ENCODE results near the gene RASA3.
"Not testable (repeated sequence)": the region's sequence is repeated elsewhere in the genome, so short reads cannot be mapped to it uniquely, and the experiment has no call there.

Gene RASA3

DNA sequence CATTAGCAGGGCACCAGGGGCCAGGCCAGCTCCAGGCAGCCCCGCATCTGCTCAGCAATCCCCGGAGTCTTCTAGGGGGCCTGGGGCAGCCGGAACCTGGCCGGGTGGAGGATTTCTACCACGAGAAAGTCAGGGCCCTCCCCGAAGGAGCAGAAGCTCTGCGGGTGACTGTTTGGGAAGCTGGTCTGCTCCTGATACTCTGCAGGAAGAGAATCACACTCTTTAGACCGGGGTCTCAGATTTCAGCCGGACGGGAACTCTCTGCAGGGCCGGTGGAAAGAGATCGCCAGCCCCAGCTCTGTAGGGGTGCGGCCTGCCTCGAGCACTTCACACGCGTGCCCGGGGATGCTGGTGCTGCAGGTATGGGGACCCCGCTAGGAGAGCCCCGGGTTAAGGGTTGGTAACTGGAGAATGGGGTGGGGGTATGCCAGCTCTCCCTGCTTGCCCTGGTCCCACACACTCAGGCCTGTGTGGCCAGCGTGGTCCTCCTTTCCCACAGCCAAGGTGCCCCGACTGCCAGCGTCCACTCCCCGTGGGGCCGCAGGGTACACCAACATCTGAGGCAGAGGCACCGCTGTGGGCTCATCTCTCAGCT is 20.1 kb downstream of the RASA3 start:
- DNase-seq (ENCODE audit: low spot score) = no peak

DNA sequence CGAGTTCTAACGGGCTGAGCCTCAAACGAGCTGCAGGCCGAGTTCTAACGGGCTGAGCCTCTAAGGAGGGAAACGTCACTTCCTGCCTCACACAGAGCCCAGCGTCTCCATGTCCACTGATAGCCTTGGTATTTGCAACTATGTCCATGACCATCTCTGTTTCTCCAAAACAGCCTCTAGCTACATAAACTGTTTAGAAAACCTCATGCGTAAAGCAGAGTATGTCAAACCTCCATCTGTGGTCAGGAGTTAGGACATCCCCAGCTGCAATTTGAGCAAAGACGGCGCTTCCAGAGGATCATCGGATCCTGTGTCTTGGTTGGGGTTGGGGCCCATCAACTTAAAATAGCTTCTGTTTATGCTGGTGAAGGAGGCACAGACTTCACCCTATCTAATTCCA is 20.8 kb downstream of the RASA3 start:
- DNase-seq (ENCODE audit: low spot score) = no peak

DNA sequence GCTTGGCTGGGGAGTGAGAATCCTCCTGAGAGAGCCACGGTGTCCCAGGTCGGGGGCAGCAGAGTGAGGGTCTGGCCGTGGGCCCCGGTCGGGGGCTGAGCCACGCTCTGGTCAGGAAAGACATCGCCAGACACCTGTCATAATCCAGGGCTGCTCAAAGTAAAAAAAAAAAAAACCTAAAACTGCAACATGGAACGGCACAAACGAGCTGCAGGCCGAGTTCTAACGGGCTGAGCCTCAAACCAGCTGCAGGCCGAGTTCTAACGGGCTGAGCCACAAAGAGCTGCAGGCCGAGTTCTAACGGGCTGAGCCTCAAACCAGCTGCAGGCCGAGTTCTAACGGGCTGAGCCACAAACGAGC is 21.6 kb downstream of the RASA3 start:
- DNase-seq (ENCODE audit: low spot score) = not testable (repeated sequence)

DNA sequence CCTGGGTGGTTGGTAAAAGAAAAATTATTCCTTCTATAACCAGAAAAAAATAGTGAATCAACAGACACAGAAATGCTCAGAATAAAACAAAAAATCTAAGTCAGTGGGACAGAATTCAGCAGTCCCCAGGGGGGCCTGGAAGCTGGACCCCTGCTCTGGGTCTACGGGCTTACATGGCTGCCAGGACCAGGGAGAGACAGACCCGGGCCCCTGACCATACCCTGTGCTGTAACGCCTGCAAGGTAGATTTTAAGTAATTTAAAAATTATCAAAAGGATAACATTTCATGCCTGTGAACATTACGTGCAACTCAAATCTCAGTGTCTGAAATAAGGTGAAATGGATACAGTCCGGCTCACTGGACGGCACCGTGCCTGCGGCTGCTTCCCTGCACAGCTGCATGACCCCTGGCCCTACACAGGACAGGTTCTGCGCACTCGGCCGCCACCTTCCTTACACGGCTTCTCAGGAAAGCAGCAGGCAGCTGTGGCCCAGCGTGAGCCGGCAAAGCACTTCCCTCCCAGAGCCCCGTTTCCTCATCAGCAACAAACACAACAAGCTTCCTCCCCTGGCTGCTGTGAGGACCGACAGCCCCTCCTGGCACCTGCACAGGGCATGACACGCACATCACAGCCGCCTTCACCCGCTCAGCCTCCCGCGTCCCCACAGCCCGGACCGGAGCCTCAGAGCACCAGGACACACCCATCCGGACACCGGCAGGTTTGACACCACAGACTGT is 22.2 kb downstream of the RASA3 start:
- DNase-seq (ENCODE audit: low spot score) = peak; percentile 68

DNA sequence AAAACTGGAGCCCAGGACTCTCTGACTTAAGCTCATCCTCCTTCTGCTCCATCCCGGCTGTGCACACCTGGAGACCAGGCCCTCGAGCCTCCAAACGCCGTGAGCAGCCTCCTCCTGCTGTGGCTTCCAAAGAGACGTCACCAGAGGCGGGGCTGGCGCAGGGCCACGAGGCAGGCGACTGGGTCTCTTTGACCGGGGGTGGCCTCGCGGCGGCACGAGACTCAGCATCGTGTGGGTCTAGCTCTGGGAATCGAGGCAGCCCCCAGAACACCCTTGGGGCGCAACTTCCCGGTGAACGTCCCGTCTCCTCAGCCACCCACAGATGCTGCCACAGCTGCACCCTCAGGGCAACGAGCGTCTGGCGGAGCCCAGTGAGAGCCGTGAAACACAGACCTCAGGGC is 22.8 kb downstream of the RASA3 start:
- no peak for DNase-seq (ENCODE audit: low spot score)

DNA sequence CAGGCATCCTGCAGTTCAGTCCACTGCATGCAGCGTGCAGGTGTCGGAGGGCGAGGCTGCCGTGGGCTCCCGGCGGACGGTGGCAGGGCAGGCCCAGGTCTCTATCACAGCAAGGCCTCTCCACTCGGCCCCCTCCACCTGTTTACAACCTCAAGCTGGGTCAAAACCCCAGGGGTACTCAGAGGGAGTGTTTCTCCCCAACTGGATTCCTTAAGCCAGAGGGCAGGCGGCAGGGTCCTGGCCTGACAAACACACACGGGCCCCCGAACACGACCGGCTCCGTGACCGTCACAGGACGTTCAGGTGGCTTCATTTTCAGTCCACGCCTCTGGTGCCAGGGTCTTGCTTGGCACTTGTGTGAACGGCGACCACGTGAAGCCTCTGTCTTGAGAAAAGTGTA is 23.5 kb downstream of the RASA3 start:
- no peak for DNase-seq (ENCODE audit: low spot score)

DNA sequence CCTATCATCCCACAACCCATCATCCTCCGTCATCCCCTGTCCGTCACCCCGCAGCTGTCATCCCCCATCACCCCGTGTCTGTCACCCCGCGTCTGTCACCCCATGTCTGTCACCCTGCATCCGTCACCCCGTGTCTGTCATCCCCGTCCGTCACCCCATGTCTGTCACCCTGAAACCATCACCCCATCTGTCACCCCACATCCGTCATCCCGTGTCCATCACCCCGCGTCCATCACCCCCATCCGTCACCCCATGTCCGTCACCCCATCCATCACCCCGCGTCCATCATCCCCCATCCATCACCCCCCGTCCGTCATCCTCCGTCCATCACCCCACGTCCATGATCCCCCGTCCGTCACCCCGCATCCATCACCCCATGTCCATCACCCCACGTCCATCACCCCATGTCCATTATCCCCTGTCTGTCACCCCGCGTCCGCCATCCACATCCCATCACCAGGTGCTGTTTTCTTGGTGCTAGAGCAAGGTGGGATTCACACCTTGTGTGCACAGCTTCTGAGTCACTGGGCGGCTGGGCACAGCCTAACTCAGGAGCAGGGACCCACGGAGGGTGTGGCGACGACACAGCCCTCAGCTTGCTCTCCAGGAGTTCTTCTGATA is 24.2 kb downstream of the RASA3 start:
- DNase-seq (ENCODE audit: low spot score) = no peak

DNA sequence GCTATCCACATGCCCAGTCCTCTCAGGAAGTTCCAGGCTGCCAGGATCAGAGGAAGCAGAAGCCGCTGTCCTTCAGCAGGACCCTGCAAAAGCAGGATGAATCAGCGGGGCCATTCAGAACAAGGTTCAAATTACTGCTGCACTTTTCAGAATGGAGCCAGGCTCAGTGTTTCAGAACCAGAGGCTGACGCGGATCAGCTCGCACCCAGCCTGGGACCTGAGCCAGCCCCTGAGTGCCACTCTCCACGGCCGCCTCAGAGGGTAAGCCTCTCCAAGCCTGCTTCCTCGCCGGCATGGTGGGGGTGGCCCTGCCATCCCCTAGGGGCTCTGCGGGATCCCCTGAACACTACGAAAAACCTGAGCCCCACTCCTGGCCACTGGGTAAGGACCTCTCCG is 24.7 kb downstream of the RASA3 start:
- DNase-seq (ENCODE audit: low spot score) = peak; percentile 66

DNA sequence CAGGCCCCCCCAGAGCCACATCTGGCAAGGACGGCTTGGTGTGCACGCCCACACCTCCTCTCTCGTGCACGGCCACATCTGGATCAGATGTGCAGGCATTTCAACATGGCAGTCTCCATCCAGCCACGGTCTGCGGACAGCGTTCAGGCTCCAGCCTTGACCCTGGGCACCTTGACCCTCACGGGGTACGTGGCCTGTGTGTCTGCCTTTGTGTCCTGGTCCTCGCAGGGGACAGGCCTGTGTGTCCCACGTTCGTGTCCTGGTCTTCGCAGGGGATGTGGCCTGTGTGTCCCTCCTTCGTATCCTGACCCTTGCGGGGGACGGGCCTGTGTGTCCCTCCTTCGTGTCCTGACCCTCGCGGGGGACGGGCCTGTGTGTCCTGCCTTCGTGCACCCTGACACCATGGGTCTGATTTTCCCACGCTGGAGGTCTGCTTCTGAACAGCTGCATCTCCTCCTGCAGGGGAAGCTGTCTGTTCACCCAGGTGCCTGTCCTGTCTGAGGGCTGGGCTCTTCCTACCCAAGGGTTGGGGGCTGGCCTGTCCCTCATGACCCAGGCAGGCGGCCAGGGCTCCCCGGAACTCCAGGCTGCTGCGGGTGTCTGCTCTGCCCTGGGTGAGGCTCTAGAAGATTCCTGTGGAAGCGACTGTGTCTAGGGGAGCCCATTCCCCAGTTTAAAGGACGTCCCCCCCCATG is 25.3 kb downstream of the RASA3 start:
- no peak for DNase-seq (ENCODE audit: low spot score)

DNA sequence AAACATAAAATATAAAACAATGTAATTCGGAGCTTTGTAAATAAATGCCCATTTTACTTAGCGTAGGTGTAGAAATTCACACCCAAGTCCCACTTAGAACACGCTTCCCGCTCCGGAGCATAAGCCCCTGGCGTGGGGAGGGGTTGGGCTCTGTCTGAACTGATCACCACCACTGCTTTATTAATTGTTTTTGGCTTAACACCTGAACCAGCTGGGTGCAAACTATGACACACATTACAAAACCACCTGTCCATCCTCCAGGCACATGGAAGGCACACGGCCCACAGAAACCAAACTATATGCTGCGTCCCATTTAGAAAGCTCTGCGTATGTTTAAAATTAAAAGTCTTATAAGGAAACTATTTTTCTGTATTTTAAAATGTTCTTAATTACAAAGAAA is 25.9 kb downstream of the RASA3 start:
- DNase-seq (ENCODE audit: low spot score) = no peak

DNA sequence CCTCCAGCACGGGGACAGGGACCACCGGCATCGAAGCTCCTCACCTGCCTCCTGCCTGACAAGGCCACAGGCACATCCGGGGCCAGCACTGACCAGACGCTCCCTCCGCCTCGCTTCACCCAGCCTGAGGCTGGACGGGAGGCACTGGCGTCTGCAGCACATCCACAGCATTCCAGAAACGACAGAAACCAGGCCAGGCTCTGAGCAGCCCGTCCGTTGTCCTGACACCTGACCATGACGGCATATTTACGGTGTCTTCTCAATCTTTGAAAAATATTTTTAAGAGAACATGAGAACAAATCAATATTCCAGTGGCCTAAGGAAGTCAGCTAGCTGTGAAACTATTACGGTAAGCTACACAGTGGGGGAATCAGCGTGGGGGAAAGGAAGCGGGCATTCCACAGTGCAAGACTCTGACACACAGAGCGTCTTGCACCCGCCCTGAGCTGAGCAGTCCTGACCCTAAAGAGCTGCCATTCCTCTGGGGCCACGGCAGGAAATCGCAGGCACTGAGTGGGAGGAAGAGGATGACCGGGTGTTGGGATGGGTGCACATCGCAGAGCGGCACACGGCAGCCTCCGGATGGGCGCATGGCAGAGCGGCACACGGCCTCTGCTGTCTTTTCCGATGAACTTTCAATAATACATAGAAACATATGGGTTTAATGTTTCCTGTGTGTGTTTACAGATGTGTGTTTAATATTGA is 26.8 kb downstream of the RASA3 start:
- no peak for DNase-seq (ENCODE audit: low spot score)

DNA sequence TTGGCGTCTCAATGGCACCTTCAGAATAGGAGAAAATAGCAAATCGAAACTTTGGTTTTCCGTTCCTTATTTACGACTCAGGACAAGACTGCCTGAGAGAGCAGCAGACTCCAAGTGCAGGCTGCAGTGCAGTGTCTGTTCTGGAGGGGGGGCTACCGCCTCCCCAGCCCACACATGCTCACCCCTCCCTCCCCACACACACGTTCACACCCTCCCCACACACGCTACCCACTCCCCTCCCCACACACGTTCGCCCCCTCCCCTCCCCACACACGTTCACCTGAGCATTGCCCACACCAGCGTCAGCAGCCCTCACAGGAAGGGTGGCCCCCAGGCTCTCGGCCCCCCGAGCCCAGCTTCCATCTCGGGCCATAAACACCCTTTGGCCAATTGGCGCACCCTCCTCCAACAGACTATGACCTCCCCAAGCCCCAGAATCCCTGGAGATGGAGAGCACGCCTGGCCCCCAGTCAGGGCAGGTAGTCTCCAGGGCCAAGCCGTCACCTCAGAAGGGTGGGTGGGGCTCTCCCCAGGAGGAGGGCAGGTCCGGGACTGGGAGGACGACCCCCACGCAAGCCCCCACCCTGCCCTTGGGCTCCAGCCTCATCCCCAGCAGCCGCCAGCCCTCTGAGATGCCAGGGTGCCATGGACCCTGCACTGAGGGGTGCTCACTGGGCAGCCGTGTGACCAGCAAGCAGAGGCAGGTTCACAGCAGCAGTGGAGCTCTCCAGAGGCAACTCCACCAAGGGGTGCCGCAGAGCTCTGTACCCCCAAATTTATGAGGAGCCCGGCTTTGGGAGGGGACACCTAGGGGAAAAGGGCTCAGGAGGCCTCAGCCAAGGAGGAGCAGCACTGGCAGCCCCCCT is 27.5 kb downstream of the RASA3 start:
- no peak for DNase-seq (ENCODE audit: low spot score)

DNA sequence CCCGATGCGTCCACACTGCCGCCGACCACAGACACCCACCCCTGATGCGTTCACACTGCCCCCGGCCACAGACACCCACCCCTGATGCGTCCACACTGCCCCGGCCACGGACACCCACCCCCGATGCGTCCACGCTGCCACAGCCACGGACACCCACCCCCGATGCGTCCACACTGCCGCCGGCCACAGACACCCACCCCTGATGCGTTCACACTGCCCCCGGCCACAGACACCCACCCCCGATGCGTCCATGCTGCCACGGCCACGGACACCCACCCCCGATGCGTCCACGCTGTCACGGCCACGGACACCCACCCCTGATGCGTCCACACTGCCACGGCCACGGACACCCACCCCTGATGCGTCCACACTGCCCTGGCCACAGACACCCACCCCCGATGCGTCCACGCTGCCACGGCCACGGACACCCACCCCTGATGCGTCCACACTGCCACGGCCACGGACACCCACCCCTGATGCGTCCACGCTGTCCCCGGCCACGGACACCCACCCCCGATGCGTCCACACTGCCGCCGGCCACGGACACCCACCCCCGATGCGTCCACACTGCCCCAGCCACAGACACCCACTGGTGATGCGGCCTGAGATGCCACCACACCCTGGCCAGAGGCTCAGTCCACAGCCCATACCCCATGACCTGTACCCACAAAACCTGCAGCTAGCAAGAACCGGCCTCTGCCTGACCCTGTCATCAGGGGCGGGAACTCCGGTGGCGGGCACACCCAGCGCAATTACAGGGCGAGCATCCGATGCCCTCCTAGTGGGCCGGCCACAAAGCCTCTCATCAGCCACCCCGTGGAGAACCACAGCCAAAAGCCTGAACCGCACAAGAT is 28.4 kb downstream of the RASA3 start:
- DNase-seq (ENCODE audit: low spot score) = no peak

DNA sequence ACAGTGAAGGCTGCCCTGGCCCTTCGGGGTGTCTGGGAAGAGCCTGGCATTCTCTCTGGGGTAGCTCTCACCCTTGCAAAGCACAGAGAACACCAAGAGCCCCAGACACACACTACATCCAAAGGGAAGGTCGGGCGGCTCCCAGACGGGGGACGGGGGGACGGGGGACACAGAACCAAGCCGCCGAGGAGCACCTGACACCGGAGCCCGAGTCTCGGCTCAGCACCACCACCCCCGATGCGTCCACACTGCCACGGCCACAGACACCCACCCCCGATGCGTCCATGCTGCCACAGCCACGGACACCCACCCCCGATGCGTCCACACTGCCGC is 29.2 kb downstream of the RASA3 start:
- DNase-seq (ENCODE audit: low spot score) = not testable (repeated sequence)

DNA sequence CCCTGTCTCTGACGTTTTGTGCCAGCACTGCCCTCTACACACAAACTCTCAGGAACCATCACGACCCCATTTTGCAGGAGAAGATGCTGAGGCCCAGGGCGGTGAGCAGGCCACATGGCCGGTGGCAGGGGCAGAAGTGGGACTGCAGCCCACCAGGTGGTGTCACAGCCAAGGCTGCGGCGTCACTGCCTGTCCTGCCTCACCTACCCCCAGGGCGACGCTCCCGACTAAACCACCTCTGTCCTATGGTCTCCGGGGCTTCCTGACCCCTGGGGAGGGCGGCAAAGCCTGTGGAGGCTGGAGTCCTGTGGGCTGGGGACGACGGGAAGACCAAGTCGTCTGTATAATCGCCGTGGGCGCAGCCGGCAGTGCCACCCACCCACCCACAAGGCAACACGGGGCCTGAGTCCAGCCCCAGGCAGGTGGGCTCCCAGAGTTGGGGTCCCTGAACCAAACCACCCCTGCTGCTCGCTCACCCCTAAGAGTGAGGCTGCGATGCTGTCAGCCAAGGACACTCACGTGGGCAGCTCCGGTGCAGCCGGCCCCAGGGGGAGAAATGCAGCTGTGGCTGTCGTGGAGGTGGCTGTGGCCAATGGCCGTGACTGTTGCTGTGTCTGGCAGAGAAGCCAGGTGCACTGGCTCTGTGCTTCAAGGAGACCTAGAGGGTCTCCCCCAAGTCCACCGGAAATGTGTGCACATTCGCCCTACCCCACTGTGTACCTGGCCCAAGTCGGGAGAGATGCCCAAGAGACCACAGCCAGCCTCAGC is 29.7 kb downstream of the RASA3 start:
- DNase-seq (ENCODE audit: low spot score) = no peak

DNA sequence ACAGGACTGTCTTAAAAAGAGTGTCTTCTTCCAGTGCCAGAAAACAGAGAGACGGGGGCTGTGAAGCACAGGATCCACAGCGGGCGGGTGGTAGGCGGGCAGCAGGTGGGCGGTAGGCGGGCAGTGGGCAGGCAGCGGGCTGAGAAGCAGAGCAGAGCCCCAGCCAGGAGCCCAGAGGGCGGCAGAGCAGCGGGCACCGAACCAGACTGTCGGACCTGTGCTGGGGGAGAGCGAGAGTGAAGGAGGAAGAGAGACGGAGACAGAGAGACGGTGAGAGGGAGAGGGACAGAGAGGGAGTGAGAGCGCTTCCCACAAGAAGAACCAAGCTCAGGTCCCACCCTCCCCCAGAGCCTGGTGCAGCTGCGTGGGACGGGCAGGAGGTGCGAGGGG is 30.3 kb downstream of the RASA3 start:
- no peak for DNase-seq (ENCODE audit: low spot score)

DNA sequence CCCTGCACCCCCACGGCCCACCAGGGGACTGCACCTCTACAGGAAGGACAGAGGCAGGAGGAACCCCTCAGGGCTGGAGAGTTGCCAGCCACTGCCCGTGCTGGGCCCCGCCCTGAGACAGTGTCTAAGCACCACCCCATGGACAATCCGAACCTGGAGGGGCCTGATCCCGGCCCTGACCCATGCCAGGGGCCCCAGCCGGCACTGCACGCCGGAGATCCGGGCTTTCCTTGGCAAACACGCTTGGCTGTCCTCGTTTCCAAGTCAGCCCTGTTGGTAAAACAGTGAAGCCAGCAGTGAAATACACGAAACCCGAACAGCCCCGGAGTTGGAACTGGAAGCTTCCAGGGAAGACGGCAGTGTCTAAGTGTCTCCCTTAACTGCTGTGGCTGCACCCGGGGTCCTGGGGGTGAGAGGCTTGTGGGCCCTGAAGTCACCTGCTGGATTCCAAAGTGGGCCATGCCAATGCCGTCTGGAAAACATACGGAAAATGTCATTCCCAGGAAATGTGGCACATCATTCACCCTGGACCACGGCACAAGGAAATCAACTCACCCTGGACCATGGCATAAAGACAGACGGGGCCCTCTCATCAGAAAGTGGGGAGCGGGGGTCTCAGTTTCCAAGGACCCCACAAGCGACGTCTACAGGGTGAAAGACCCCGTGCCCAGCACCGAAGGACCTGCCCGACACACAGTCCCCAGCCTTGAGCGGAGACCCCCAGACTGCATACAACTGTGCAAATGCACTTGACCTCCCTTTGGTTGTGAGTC is 30.9 kb downstream of the RASA3 start:
- DNase-seq (ENCODE audit: low spot score) = no peak

DNA sequence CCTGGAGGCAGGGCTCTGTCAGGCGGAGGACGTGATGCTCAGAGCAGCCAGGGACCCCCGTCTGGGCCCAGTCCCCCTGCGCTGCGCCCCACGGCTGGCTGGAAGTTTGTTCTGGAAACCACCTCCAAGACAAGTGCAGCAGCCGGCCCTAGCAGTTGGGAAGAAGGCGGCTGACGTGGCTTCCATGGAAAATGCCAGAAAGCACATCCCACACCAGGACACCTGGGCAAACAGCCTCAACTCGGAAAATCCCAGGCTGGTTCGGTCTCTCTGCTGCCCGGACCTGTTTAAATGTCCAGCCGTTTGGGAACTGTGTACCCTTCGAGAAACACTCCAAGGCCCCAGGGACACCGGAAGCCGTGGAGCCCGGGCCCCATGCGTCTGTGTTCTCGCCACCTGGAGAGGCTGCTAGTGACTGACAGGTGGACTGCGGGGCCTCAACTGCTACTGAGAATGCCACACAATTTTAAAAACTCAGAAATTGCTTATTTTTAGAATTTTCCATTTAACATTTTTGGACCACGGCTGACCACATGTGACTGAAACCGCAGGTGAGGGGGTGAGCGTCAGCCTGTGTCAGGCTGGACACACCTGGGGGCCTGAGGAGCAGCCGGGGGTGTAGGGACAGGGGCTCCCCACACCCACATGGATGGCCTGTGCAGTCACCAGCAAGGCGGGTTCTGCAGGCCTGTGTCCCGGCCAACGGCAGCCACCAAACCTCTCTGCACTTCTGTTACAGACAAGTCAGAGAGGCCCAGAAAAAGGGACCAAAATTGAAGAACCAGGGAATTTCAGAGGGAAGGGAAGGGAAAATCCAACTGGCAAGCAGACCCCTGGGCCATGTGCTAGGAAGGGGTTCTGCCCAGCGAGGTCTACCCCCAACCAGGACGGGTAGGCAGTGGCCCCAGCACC is 31.7 kb downstream of the RASA3 start:
- DNase-seq (ENCODE audit: low spot score) = no peak

Measured in kidney capillary endothelial cell (primary cell).